DND-41 (cell line): Measurements from ENCODE around the gene DNPH1.

ENCODE experiments used
- CTCF ChIP-seq: IDR thresholded peaks from 2 replicates; pipeline ENCODE4 v1.5.1; 2012; ENCODE audit warnings: borderline replicate concordance, low read length, moderate library complexity, mild to moderate bottlenecking; ENCODE audit not compliant: poor library complexity, severe bottlenecking; ENCODE audit errors: extremely low read depth
- EZH2 ChIP-seq: IDR thresholded peaks from 3 replicates; pipeline ENCODE4 v1.6.1; 2012; ENCODE audit warnings: borderline replicate concordance, low read depth, mild to moderate bottlenecking, moderate library complexity, low read length, inconsistent platforms; ENCODE audit not compliant: severe bottlenecking

- TF ChIP-seq CTCF (no peak), EZH2 (no peak)
Measured at GRCh38 chr6:43240950-43241349, 11.7 kb upstream of the DNPH1 start.
